GM12874 (cell line): Measurements from ENCODE around the gene PNPT1.

ENCODE experiments used
- TF ChIP-seq, protein P1 (sequence below): IDR thresholded peaks from 2 replicates; pipeline ENCODE4 v1.5.1; 2011; ENCODE audit warnings: low read depth, mild to moderate bottlenecking, control low read depth, low read length, moderate library complexity; ENCODE audit not compliant: insufficient read depth

PNPT1 gene

GRCh38 chr2:55601849-55602248, 91.8 kb downstream of the PNPT1 start:
- TF ChIP-seq, protein P1, sequence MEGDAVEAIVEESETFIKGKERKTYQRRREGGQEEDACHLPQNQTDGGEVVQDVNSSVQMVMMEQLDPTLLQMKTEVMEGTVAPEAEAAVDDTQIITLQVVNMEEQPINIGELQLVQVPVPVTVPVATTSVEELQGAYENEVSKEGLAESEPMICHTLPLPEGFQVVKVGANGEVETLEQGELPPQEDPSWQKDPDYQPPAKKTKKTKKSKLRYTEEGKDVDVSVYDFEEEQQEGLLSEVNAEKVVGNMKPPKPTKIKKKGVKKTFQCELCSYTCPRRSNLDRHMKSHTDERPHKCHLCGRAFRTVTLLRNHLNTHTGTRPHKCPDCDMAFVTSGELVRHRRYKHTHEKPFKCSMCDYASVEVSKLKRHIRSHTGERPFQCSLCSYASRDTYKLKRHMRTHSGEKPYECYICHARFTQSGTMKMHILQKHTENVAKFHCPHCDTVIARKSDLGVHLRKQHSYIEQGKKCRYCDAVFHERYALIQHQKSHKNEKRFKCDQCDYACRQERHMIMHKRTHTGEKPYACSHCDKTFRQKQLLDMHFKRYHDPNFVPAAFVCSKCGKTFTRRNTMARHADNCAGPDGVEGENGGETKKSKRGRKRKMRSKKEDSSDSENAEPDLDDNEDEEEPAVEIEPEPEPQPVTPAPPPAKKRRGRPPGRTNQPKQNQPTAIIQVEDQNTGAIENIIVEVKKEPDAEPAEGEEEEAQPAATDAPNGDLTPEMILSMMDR, result no peak

GRCh38 chr2:55598056-55598795, 95.4 kb downstream of the PNPT1 start:
- TF ChIP-seq, protein P1, result no peak

GRCh38 chr2:55595536-55595935, 98.1 kb downstream of the PNPT1 start:
- TF ChIP-seq, protein P1, result no peak

DNA sequence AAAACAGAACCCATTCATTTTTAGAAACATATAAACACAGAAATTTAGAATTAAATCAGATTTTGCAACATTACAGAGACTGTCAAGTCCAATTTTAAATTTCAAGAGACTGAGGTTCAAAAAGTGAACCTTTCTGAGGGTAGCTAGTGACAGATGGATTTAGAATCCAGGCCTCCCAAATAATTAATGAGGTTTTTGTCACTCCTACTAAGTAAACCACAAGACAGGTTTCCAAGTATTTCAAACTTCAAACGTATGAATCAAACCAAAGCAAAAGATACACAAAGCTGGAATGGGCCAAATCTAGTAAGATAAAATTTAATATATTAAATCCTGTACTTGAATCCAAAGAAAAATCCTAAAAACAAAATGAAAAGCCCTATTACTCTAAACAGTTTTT, 101.5 kb downstream of the PNPT1 start:
- TF ChIP-seq, protein P1, result no peak

DNA sequence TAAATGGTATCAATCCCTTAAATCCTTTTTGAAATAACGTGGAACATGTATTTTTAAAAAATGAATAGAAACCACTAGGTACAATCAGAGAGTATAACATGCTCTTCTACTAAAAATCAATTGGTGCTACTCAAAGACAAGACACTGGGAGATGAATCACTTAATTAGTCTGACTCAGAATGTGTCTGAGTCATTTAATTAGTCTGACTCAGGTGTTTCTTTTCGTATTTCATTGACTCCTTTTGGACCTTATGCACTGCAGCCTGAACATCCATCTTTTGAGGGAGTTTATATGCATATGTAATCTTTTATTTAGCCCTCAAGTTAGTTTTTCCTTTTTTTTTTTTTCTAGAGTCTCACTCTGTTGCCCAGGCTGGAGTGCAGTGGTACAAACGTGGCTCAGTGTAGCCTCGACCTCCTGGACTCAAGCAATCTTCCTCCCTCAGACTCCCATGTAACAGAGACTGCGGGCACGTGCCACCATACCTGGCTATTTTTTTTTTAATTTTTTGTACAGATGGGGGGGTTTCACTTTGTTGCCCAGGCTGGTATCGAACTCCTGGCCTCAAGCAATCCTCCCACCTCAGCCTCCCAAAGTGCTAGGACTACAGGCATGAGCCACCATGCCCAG, 102.7 kb downstream of the PNPT1 start:
- TF ChIP-seq, protein P1, result no peak

DNA sequence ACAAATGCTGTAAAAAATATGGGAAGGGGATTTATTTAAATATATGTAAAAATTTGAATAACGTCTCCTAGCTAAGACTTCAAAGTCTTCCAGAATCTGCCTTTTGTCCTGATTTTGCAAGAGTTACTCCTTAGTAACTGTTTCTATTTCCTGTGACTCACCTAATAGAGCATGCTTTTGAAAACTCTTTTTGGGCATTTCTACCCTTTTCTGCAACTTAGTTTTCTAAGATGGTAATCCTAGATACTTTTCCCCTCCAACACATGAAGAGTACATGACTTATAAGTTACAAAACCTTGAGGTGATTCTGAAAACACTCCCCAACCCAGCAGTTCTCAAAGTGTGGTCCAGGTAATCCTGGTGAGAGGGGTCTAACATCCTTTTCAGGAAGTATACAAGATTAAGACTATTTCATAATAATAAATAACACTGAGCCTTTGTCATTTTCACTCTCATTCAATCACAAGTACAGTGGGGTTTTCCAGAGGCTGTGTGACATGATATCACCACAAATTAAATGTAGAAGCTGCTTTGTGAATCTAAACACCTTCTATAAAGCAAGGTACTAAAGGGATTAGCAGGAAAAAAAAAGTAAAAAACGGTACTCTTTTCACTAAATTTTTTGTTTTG, 108.1 kb downstream of the PNPT1 start:
- TF ChIP-seq, protein P1, result no peak
